Measurements from ENCODE around the gene IPMK.
A peak's percentile ranks its signal among the peaks of the same experiment; 100 is the strongest.

The IPMK gene

GRCh38 chr10:58152673-58153263, 114.9 kb downstream of the IPMK start:
- Histone ChIP-seq H3K36me3 (ENCODE audit: low read length) (no peaks in the 10 kb centered on the region), H3K9me3 (ENCODE audit: insufficient read depth, low read length) (no peaks in the 10 kb centered on the region), H3K27me3 (ENCODE audit: low read length) (no peaks in the 10 kb centered on the region), H2AFZ (ENCODE audit: low read depth, low read length, severe bottlenecking) (no peak overlapping the region), H3K4me2 (ENCODE audit: low read depth, low read length, poor library complexity, severe bottlenecking) (no peak overlapping the region), H3F3A (ENCODE audit: insufficient read depth) (no peaks in the 10 kb centered on the region), H3K9me2 (replicated peaks; ENCODE audit: insufficient read depth, low read length) (no peaks in the 10 kb centered on the region), H3K79me2 (ENCODE audit: insufficient read depth, low read length) (no peaks in the 10 kb centered on the region), H3K27ac (ENCODE audit: low read depth, low read length) (no peak overlapping the region), H3K4me3 (ENCODE audit: insufficient read depth, low read length, poor library complexity, severe bottlenecking) (no peak overlapping the region), H4K20me1 (ENCODE audit: low read depth, low read length) (no peaks in the 10 kb centered on the region), H3K9ac (ENCODE audit: low read length) (no peak overlapping the region)
- peak; percentile 53 for TF ChIP-seq CTCF (IDR thresholded peaks at IDR 0.05; ENCODE audit: insufficient read depth, low read length, poor library complexity, severe bottlenecking)
- no peak for TF ChIP-seq EZH2phosphoT487 (conservative IDR thresholded peaks at IDR 0.05; ENCODE audit: low read length)

- Histone ChIP-seq H3K9ac (ENCODE audit: low read length) (no peak overlapping the region), H3F3A (ENCODE audit: insufficient read depth) (no peaks in the 10 kb centered on the region), H3K4me2 (ENCODE audit: low read depth, low read length, poor library complexity, severe bottlenecking) (no peak overlapping the region), H3K9me2 (replicated peaks; ENCODE audit: insufficient read depth, low read length) (no peaks in the 10 kb centered on the region), H3K27ac (ENCODE audit: low read depth, low read length) (no peak overlapping the region), H3K79me2 (ENCODE audit: insufficient read depth, low read length) (no peaks in the 10 kb centered on the region), H3K36me3 (ENCODE audit: low read length) (no peaks in the 10 kb centered on the region), H3K9me3 (ENCODE audit: insufficient read depth, low read length) (no peaks in the 10 kb centered on the region), H3K27me3 (ENCODE audit: low read length) (no peaks in the 10 kb centered on the region), H3K4me3 (ENCODE audit: insufficient read depth, low read length, poor library complexity, severe bottlenecking) (no peak overlapping the region), H2AFZ (ENCODE audit: low read depth, low read length, severe bottlenecking) (no peak overlapping the region), H4K20me1 (ENCODE audit: low read depth, low read length) (no peaks in the 10 kb centered on the region)
- TF ChIP-seq CTCF (IDR thresholded peaks at IDR 0.05; ENCODE audit: insufficient read depth, low read length, poor library complexity, severe bottlenecking) = no peak
- TF ChIP-seq EZH2phosphoT487 (conservative IDR thresholded peaks at IDR 0.05; ENCODE audit: low read length) = no peak
These were observed 117.4 kb downstream of the IPMK start for GRCh38 chr10:58150290-58150689.

GRCh38 chr10:58143944-58144343, 123.8 kb downstream of the IPMK start:
- no peaks in the 10 kb centered on the region for H3K36me3 ChIP-seq (ENCODE audit: low read length)
- TF ChIP-seq CTCF (IDR thresholded peaks at IDR 0.05; ENCODE audit: insufficient read depth, low read length, poor library complexity, severe bottlenecking) = no peak
- no peak for TF ChIP-seq EZH2phosphoT487 (conservative IDR thresholded peaks at IDR 0.05; ENCODE audit: low read length)
- H4K20me1 ChIP-seq (ENCODE audit: low read depth, low read length) = no peaks in the 10 kb centered on the region
- H3K79me2 ChIP-seq (ENCODE audit: insufficient read depth, low read length) = no peaks in the 10 kb centered on the region
- H3K4me2 ChIP-seq (ENCODE audit: low read depth, low read length, poor library complexity, severe bottlenecking) = no peak overlapping the region
- no peaks in the 10 kb centered on the region for H3K27me3 ChIP-seq (ENCODE audit: low read length)
- no peak overlapping the region for H3K4me3 ChIP-seq (ENCODE audit: insufficient read depth, low read length, poor library complexity, severe bottlenecking)
- no peaks in the 10 kb centered on the region for H3K9me3 ChIP-seq (ENCODE audit: insufficient read depth, low read length)
- H3F3A ChIP-seq (ENCODE audit: insufficient read depth) = no peaks in the 10 kb centered on the region
- no peaks in the 10 kb centered on the region for H3K9me2 ChIP-seq (replicated peaks; ENCODE audit: insufficient read depth, low read length)
- H3K9ac ChIP-seq (ENCODE audit: low read length) = no peak overlapping the region
- no peak overlapping the region for H2AFZ ChIP-seq (ENCODE audit: low read depth, low read length, severe bottlenecking)
- H3K27ac ChIP-seq (ENCODE audit: low read depth, low read length) = no peak overlapping the region
